Amniotic epithelial cell (primary cell): ENCODE results near the gene GNAI1.

Source experiments
- DNase-seq: peaks from one replicate; pipeline ENCODE4 v3.0.0-alpha.2; 2010; ENCODE audit warnings: low read depth

The GNAI1 gene

DNA sequence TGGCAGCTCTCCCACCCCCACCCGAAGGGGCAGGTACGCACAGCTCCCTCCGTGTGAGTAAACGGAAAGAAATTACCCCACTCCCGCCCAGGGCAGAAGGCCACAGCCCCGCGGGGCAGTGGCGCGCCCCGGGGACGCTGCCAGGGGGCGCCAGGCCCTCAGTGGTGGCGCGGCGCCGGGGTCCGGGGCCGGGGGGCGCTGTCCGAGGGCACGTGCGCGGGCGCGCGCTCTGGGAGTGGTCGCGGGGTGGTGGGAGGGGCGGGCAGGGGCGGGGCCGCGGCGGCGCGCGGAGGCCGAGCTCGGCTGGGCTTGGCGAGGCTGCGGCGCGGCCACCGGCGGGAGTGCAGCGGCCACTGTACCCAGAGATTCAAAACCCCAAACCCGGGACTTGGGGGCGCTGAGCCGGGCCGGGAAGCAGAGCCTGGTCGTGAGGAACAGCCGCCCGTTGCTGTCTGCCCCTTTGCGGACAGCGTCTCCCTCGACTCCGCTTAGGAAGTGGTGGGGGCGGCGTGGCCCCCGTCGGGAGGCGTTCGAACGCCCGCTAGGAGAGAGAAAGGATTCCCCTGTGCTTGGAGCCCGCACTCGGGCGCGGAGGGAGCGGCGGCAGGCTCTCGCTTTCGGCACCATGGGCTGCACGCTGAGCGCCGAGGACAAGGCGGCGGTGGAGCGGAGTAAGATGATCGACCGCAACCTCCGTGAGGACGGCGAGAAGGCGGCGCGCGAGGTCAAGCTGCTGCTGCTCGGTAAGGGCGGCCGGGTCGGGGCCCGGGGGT, at the start of gene GNAI1:
GNAI1 (plus strand) TSS at position 296 of the 773 bp plus-strand sequence; CDS start at position 626, 330 bp downstream.
- DNase-seq = peak; percentile 89

- DNase-seq = peak; percentile 81
Observed at GRCh38 chr7:80087051-80087770, 47.4 kb upstream of the GNAI1 start.

- DNase-seq = peak; percentile 73
Observed at GRCh38 chr7:80087771-80088170, 46.9 kb upstream of the GNAI1 start.

GRCh38 chr7:80088705-80089104, 45.9 kb upstream of the GNAI1 start:
- peak; percentile 79 for DNase-seq

DNA sequence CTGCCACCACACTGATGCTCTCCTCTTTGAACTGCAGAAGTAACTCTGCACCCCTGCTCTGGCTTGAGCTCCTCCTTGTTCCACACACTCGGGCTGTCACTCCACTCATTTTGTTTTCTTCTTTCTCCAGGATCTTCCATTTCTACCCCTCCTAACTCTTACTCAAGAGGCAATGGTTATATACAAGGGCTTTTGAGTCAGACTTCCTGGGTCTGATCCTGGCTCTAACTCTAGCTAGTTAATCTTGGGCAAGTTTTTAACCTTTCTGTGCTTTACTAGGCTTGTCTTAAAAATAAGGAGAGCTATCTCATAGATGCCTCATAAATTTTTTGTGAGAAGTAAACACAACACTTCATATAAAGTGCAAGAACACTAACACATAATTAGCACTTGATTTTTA, 45.3 kb upstream of the GNAI1 start:
- peak; percentile 63 for DNase-seq

GRCh38 chr7:80093349-80093748, 41.3 kb upstream of the GNAI1 start:
- DNase-seq = no peak

DNA sequence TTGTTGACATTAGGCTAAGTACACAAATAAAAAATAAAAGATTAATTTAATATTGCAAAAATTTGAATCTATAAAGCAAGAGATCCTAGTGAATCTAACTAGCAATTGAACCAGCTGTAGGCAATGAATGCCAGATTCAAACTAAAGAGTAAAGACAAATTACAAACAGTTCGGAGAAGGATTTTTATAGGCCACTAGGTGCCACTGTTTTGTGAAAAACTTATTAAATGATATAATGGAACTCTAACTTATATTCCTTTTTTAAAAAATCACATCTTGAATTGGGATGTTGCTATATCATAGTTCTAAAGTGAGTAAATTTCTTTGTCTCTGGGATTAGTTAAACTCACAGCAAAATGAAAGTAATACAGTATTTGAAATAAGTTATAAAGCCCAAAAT, 39.1 kb upstream of the GNAI1 start:
- peak; percentile 27 for DNase-seq

DNA sequence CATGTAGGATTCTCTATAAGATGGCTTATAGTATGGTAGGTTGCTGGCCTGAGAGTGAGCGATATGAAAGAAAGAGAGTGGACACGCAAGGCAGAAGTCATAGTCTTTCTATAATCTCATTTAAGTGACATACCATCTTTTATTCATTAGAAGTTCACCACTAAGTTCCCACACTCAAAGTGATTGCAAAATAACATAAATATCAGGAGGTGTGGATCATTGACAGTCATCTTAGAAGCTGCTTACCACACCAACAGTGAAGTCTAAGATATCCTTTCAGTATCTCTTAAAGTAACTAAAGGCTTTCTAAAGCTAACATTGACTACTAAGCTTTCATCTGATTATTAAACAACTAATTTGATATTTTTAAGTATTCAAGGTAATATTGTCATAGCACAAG, 36.9 kb upstream of the GNAI1 start:
- peak; percentile 23 for DNase-seq

GRCh38 chr7:80098795-80099194, 35.8 kb upstream of the GNAI1 start:
- DNase-seq = no peak

DNA sequence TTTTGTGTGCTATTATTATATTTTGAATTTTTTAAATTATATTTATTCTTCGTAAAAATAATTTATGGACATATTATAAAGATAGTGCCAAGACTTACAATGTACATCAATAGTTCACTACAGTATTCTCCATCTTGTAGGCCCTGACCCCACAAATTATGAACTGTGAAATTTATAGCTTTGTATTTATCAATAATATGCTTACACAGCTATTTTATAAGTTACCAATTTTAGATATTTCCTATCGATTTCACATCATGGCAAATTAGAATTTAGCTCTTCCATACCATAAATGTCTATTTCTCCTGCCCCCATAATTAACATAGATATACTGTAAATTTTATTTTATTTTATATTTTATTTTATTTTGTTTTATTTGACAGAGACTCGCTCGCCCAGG, 34.4 kb upstream of the GNAI1 start:
- DNase-seq = no peak

- no peak for DNase-seq
Observed at GRCh38 chr7:80105701-80106408, 28.8 kb upstream of the GNAI1 start.

GRCh38 chr7:80106498-80107113, 28.0 kb upstream of the GNAI1 start:
- DNase-seq = no peak

GRCh38 chr7:80107278-80107677, 27.4 kb upstream of the GNAI1 start:
- DNase-seq = peak; percentile 71

DNA sequence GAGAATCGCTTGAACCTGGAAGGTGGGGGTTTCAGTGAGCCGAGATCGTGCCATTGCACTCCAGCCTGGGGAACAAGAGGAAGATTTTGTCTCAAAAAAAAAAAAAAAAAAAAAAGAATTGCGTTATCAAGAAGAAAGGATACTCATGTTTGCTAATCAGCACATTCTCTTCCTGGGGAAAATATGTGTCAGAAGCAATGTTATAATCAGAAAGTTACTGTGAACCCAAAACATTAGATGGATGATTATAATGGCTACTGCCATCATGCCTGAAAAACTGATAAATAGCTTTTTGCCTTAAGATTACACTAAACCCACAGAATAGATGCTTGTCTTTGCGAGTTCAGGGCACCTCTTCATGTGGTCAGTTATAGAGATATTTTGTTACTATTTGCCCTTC, 24.3 kb upstream of the GNAI1 start:
- no peak for DNase-seq

- no peak for DNase-seq
Observed at GRCh38 chr7:80114159-80114558, 20.5 kb upstream of the GNAI1 start.

- no peak for DNase-seq
Observed at GRCh38 chr7:80124526-80125264, 9.9 kb upstream of the GNAI1 start.

- DNase-seq = no peak
Observed at GRCh38 chr7:80127412-80128160, 7.0 kb upstream of the GNAI1 start.

DNA sequence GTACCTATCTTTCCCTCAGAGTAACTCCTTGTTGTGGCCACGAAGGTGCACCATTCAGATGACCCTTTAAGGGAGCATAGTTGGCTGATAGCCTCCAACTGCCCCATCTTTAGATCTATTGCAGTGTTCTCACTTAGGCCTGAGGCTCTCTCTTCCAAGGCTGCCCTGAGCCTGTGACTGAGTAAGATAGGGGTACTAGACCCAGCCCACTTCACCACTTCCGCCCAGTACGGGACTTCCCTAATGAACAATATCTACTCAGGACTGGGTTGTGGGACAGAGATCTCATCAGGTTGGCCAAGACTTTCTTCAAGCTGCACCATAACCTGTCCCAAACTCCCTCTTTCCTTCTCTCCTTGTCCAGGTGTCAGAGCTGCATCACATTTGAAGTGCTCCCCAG, 5.7 kb upstream of the GNAI1 start:
- no peak for DNase-seq

DNA sequence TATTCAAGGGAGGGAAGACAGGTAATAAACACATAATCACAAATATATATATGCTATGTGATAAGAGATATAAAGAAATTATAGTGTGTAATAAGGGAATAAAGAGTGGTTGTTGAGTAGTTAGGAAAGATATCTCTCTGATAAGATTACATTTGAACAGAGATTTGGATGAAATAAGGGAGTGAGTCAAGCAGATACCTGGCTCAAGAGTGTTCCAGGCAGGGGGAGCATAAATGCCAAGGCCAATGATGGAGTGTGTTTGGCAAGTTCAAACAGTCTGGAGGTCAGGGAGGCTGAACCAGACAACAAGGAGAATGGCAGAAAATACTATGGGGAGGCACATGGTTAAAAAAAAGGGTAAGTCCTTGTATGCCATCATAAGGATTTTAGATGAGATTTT, 4.8 kb upstream of the GNAI1 start:
- DNase-seq = peak; percentile 43

DNA sequence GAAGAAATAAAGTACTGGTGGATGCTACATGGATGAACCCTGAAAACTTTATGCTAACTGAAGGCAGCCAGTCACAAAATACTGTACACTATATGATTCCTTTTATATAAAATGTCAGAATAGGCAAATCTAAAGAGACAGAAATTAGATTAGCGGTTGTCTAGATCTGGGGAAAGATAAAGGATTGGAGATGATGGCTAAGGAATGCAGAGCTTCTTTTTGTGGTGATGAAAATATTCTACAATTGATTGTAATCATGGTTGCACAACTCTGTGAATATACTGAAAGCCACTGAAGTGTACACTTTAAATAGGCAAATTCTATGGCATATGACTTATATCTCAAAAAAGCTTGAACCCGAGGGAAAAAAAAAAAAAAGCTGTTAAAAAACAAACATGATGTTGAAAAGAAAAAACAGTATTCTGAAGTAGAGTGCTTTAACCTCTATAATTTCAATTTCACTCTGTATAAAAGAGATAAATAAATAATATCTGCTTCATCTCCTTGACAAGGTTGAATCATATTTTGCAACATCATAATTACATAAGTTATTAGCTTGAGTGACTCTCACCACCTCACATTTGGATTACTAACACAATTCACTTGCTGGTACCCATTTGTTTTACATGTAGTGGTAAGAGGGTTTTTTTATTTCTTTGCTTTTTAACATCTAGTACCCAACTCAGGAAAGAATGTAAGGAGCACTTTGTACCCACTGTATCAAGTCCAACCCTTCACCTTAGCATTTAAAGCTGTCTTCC, 2.8 kb upstream of the GNAI1 start:
- peak; percentile 65 for DNase-seq
